Measurements from ENCODE around the gene FAIM. TPM values are rescaled to one million over a fixed set of nuclear protein-coding genes. Genes with fewer than 3 reads are reported as not detected.
"Not testable (repeated sequence)": the region's sequence is repeated elsewhere in the genome, so short reads cannot be mapped to it uniquely, and the experiment has no call there.

The FAIM gene
- total RNA-seq, result 1 to 10 TPM; 6.8 to 9.6 TPM

DNA sequence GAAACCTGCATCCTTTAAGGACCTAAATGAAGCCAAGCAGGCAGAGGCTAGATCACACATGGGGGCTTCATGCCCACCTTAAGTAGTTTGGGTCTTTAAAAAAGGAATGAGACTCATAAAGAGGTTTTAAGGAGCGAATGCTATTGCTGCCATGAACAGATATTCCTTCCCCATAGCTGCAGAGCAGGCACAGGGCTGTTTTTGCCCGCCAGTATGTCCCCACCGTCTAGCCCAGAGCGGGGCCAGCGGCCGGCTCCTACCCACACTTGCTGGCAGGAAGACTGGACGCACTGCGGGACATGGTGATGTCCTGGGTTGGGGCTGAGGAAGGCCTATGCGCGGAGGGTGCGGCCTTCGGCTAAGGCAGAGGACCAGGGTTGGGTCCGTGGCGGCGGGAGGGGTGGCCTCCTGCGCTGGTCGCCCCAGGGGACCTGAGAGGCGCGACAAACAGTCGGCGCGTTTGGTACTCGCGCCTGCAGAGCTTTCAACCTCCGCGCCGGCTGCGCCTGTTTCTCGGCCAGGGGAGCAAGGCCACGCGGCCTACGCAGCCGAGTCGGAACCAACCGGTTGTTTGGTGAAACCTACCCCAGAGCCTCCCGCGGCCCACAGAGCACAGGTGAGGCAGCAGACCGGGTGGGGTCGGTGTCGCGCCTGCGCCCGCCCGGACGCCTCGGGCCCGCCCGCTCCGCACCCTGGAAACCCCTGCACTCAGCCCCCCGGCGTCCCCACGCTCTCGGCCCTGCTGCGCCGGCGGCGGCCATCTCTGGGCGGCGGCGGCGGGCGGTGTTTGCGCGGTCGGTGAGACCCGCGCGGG lies at the start of gene FAIM:
FAIM (plus strand) TSS at position 450 of the 814 bp plus-strand sequence. CDS start 10,956 bp downstream, outside the sequence.
- peak within 1 kb of the TSS; percentile 80 to 96 for H3K27ac Mint-ChIP-seq
- no peaks in the 10 kb centered on the region for H3K9me3 Mint-ChIP-seq
- no peaks in the 10 kb centered on the region for H3K27me3 Mint-ChIP-seq
- peaks cover 9 to 16% of the 10 kb centered on the region in 2 donors for H3K4me1 Mint-ChIP-seq (ENCODE audit: low read depth in 2 of 2)
- ATAC-seq, result peak; percentile 86 to 87
- H3K4me3 Mint-ChIP-seq, result peak within 1 kb of the TSS; percentile 88
- DNase-seq (ENCODE audit: low spot score), result peak; percentile 68
- peaks cover 6% of the 10 kb centered on the region for H3K36me3 Mint-ChIP-seq

GRCh38 chr3:138559134-138559533 lies 49.4 kb upstream of the FAIM start:
- H3K9me3 Mint-ChIP-seq, result peaks cover 6% of the 10 kb centered on the region
- H3K36me3 Mint-ChIP-seq, result peaks cover 38% of the 10 kb centered on the region
- H3K27me3 Mint-ChIP-seq, result no peaks in the 10 kb centered on the region
- DNase-seq (ENCODE audit: low spot score), result no peak
- peaks cover 5 to 9% of the 10 kb centered on the region in 2 donors for H3K4me1 Mint-ChIP-seq (ENCODE audit: low read depth in 2 of 2)
- H3K4me3 Mint-ChIP-seq, result no peak overlapping the region
- H3K27ac Mint-ChIP-seq, result no peak overlapping the region
- no peak for ATAC-seq

GRCh38 chr3:138560501-138560900 lies 48.1 kb upstream of the FAIM start:
- H3K9me3 Mint-ChIP-seq, result peaks cover 3% of the 10 kb centered on the region
- H3K27me3 Mint-ChIP-seq, result no peaks in the 10 kb centered on the region
- H3K36me3 Mint-ChIP-seq, result peaks cover 38% of the 10 kb centered on the region
- peaks cover 5 to 6% of the 10 kb centered on the region in 2 donors for H3K4me1 Mint-ChIP-seq (ENCODE audit: low read depth in 2 of 2)
- no peak for DNase-seq (ENCODE audit: low spot score)
- no peak overlapping the region for H3K27ac Mint-ChIP-seq
- ATAC-seq, result no peak
- no peak overlapping the region for H3K4me3 Mint-ChIP-seq

GRCh38 chr3:138562902-138563301 lies 45.7 kb upstream of the FAIM start:
- DNase-seq (ENCODE audit: low spot score); H3K27ac Mint-ChIP-seq; H3K9me3 Mint-ChIP-seq; H3K27me3 Mint-ChIP-seq; H3K4me1 Mint-ChIP-seq (ENCODE audit: low read depth in 2 of 2); H3K4me3 Mint-ChIP-seq; ATAC-seq: not testable (repeated sequence)
- peaks cover 34% of the 10 kb centered on the region for H3K36me3 Mint-ChIP-seq

- not testable (repeated sequence) for DNase-seq (ENCODE audit: low spot score); H3K9me3 Mint-ChIP-seq; H3K27ac Mint-ChIP-seq; ATAC-seq; H3K27me3 Mint-ChIP-seq; H3K4me3 Mint-ChIP-seq; H3K4me1 Mint-ChIP-seq (ENCODE audit: low read depth in 2 of 2)
- H3K36me3 Mint-ChIP-seq, result peaks cover 19% of the 10 kb centered on the region
Observed at GRCh38 chr3:138566293-138566692, 42.3 kb upstream of the FAIM start.

DNA sequence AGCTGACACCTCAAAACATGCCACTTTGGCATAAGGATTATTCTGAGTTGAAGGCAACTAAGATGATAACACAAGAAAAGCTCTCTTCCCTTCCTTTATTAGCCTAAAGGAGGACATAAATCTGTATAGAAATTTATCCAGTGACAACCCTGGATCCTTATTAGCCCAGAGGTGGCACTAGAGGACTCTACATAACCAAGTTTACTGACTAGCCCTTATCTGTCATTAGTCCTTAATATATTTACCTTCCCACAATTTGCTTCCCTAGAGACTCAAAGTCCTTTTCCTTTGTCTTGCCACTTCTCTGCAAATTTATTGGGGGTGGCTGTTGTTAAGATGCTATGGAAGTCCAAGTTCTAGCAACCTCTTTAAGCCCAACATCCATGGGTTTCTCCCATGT lies 41.2 kb upstream of the FAIM start:
- no peaks in the 10 kb centered on the region for H3K9me3 Mint-ChIP-seq
- peaks cover 19% of the 10 kb centered on the region for H3K36me3 Mint-ChIP-seq
- H3K4me1 Mint-ChIP-seq (ENCODE audit: low read depth in 2 of 2), result peaks cover 8 to 9% of the 10 kb centered on the region in 2 donors
- DNase-seq (ENCODE audit: low spot score) (no peak), ATAC-seq (no peak)
- H3K27me3 Mint-ChIP-seq, result no peaks in the 10 kb centered on the region
- no peak overlapping the region for H3K4me3 Mint-ChIP-seq
- no peak overlapping the region for H3K27ac Mint-ChIP-seq

DNA sequence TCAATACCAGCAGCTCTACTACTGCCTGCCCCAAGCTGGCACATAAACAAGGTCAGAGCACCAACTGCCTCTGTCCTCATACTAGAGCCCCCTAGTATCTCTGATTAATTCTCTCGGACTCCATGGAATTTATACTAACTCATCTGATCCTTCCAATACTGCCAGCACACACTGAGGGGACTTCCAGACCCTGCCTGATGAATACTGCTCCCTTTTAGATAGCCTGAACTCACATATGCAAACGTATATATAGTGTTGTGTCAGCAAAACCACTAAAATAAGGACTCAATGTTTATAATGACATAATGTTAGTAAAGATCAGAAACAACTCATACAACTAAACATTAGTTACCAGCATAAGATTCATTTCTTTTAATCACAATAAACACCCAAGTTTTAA lies 39.5 kb upstream of the FAIM start:
- DNase-seq (ENCODE audit: low spot score) (no peak), ATAC-seq (no peak)
- no peaks in the 10 kb centered on the region for H3K9me3 Mint-ChIP-seq
- H3K36me3 Mint-ChIP-seq, result peaks cover 22% of the 10 kb centered on the region
- H3K27ac Mint-ChIP-seq, result no peak overlapping the region
- H3K4me1 Mint-ChIP-seq (ENCODE audit: low read depth in 2 of 2), result peaks cover 2 to 5% of the 10 kb centered on the region in 2 donors
- H3K27me3 Mint-ChIP-seq, result no peaks in the 10 kb centered on the region
- no peak overlapping the region for H3K4me3 Mint-ChIP-seq

GRCh38 chr3:138569624-138570023 lies 38.9 kb upstream of the FAIM start:
- H3K4me1 Mint-ChIP-seq (ENCODE audit: low read depth in 2 of 2); H3K9me3 Mint-ChIP-seq; ATAC-seq; H3K27ac Mint-ChIP-seq; H3K27me3 Mint-ChIP-seq; H3K4me3 Mint-ChIP-seq; DNase-seq (ENCODE audit: low spot score): not testable (repeated sequence)
- peaks cover 17% of the 10 kb centered on the region for H3K36me3 Mint-ChIP-seq

DNA sequence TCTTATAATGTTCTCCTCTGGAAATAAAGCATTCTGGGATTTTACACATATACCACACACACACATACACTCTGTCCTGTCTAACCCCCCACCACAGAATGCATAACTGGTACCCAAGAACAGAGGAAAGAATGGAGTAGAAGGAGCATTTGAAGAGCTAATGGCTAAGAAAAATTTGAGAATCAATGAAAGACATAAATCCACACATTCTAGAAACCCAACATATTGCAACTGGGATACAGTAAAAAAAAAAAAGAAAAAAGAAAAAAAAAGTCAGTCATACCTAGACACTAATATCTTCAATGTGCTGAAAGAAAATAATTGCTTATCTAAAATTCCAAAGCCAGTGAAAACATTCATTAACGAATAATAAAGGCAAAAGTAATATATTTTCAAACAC lies 35.4 kb upstream of the FAIM start:
- no peak for ATAC-seq
- DNase-seq (ENCODE audit: low spot score), result no peak
- Mint-ChIP-seq H3K27me3 (no peaks in the 10 kb centered on the region), H3K4me1 (ENCODE audit: low read depth in 2 of 2) (peaks cover 7 to 24% of the 10 kb centered on the region in 2 donors), H3K36me3 (peaks cover 24% of the 10 kb centered on the region), H3K4me3 (no peak overlapping the region), H3K27ac (no peak overlapping the region), H3K9me3 (peaks cover 3% of the 10 kb centered on the region)

- DNase-seq (ENCODE audit: low spot score), result no peak
Observed at GRCh38 chr3:138578141-138578540, 30.4 kb upstream of the FAIM start.

DNA sequence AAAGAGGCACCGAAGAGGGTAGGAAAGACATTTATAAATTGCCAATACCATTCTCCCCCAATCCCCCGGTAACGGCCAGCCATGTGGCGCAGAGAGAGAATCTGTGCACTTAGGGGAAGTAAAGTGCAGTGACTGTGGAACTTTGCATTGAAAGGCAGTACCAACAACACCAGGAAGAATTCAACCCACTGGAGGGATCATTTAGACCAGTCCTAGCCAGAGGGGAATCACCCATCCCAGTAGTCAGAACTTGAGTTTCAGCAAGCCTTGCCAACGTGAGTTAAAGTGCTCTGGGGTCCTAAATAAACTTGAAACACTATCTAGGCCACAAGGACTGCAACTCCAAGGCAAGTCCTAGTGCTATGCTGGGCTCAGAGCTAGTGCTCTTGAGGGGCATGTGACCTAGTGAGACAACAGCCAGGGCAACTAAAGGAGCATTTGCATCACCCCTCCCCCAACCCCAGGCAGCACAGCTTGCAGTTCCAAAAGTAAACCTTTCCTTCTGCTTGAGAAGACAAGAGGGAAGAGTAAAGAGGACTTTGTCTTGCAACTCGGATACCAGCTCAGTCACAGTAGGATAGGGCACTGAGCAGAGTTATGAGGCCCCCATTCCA lies 29.5 kb upstream of the FAIM start:
- ATAC-seq, result no peak
- no peak for DNase-seq (ENCODE audit: low spot score)
- Mint-ChIP-seq H3K27ac (no peak overlapping the region), H3K36me3 (peaks cover 25% of the 10 kb centered on the region), H3K4me1 (ENCODE audit: low read depth in 2 of 2) (peaks cover 12 to 32% of the 10 kb centered on the region in 2 donors), H3K27me3 (no peaks in the 10 kb centered on the region), H3K4me3 (no peak overlapping the region), H3K9me3 (peaks cover 6% of the 10 kb centered on the region)

More at GRCh38 chr3:138578141-138578540, 30.4 kb upstream of the FAIM start:
- Mint-ChIP-seq H3K9me3 (peaks cover 6% of the 10 kb centered on the region), H3K27ac (peak overlapping the region; percentile 2 to 48), H3K4me1 (ENCODE audit: low read depth in 2 of 2) (peaks cover 8 to 25% of the 10 kb centered on the region in 2 donors), H3K27me3 (no peaks in the 10 kb centered on the region), H3K4me3 (peak overlapping the region; percentile 60), H3K36me3 (peaks cover 25% of the 10 kb centered on the region)
- ATAC-seq, result no peak

GRCh38 chr3:138587374-138587773 lies 21.2 kb upstream of the FAIM start:
- DNase-seq (ENCODE audit: low spot score) (no peak), ATAC-seq (no peak)
- Mint-ChIP-seq H3K36me3 (peaks cover 8% of the 10 kb centered on the region), H3K27me3 (no peaks in the 10 kb centered on the region), H3K9me3 (no peaks in the 10 kb centered on the region), H3K4me3 (no peak overlapping the region), H3K4me1 (ENCODE audit: low read depth in 2 of 2) (peaks cover 4 to 7% of the 10 kb centered on the region in 2 donors), H3K27ac (no peak overlapping the region)

GRCh38 chr3:138588445-138588844 lies 20.1 kb upstream of the FAIM start:
- no peak overlapping the region for H3K27ac Mint-ChIP-seq
- H3K36me3 Mint-ChIP-seq, result peaks cover 8% of the 10 kb centered on the region
- no peak overlapping the region for H3K4me3 Mint-ChIP-seq
- H3K9me3 Mint-ChIP-seq, result no peaks in the 10 kb centered on the region
- no peaks in the 10 kb centered on the region for H3K27me3 Mint-ChIP-seq
- ATAC-seq (no peak), DNase-seq (ENCODE audit: low spot score) (no peak)
- peaks cover 4 to 6% of the 10 kb centered on the region in 2 donors for H3K4me1 Mint-ChIP-seq (ENCODE audit: low read depth in 2 of 2)

GRCh38 chr3:138591392-138591791 lies 17.2 kb upstream of the FAIM start:
- Mint-ChIP-seq H3K27ac (no peak overlapping the region), H3K4me1 (ENCODE audit: low read depth in 2 of 2) (peaks cover 7% of the 10 kb centered on the region in 2 donors), H3K27me3 (no peaks in the 10 kb centered on the region), H3K4me3 (no peak overlapping the region), H3K9me3 (no peaks in the 10 kb centered on the region), H3K36me3 (no peaks in the 10 kb centered on the region)
- no peak for DNase-seq (ENCODE audit: low spot score)
- ATAC-seq, result no peak

All from natural killer cell treated with Interleukin-12 subunit alpha and Interleukin-12 subunit beta and Interleukin-15 and Interleukin-18, amount 100 ng/mL, for 72 hours (primary cell).